Stimulated activated CD8-positive, alpha-beta memory T cell treated with anti-CD3 and anti-CD28 coated beads, Interleukin-12 subunit alpha, Interleukin-12 subunit beta, amount 100 ng/mL, for 1 hour (primary cell): ENCODE measurements around the gene LRIT1.

Experiments used
- DNase-seq: peaks from one replicate; pipeline ENCODE4 v3.0.0-alpha.2; 2020; ENCODE audit warnings: low read depth

LRIT1 gene

DNA sequence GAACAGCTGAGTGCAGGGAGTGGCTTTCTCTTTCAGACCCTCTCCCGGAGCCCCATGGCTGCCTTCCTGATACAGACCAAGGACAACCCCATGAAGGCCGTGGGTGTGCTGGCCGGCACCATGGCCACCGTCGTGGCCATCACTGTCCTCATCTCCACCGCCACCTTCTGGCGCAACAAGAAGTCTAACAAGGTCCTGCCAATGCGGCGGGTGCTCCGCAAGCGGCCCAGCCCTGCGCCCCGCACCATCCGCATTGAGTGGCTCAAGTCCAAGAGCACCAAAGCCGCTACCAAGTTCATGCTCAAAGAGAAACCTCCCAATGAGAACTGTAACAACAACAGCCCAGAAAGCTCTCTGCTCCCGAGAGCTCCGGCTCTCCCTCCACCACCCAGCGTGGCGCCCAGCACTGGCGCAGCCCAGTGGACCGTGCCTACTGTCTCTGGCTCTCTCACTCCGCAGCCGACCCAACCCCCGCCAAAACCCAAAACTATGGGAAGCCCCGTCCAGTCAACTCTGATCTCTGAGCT lies 27.2 kb downstream of the LRIT1 start:
- DNase-seq: no peak

- DNase-seq: no peak
These were observed 28.3 kb downstream of the LRIT1 start for GRCh38 chr10:84213076-84213475.

GRCh38 chr10:84212014-84212413 lies 29.3 kb downstream of the LRIT1 start:
- DNase-seq: no peak

DNA sequence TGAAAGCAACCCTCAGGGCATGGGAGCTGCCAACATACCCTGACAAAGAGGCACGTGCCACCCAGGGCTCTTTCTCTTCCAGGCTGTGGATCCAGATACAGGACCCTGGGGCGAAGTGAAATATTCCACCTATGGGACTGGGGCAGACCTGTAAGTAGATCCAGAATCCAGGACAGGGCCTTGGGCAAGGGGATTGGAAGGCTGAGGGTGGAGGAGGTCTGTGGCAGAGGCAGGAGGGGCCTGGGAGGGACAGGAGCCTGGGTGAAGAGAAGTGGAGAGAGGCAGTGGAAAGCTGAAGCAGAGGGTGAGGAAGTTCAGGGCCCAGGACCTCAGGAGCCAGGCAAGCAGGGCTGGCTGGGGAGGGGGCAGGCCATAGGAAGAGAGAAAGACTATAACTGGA lies 29.8 kb downstream of the LRIT1 start:
- no peak for DNase-seq

DNA sequence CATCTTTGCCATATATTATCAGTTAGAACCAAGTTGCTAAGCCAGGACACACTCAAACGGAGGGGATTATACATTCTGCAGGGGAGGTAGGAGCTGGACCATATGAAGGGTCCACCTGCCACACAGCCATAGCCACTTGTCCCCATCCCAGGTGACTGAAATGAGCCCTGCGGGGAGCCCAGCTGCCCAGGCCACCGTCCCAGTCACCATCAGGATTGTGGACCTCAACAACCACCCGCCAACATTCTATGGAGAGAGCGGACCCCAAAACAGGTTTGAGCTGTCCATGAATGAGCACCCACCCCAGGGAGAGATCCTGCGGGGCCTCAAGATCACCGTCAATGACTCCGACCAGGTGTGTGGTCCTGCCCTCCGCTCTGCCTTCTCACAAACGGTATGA lies 33.3 kb downstream of the LRIT1 start:
- no peak for DNase-seq

- no peak for DNase-seq
These were observed 35.4 kb downstream of the LRIT1 start for GRCh38 chr10:84205853-84206525.

DNA sequence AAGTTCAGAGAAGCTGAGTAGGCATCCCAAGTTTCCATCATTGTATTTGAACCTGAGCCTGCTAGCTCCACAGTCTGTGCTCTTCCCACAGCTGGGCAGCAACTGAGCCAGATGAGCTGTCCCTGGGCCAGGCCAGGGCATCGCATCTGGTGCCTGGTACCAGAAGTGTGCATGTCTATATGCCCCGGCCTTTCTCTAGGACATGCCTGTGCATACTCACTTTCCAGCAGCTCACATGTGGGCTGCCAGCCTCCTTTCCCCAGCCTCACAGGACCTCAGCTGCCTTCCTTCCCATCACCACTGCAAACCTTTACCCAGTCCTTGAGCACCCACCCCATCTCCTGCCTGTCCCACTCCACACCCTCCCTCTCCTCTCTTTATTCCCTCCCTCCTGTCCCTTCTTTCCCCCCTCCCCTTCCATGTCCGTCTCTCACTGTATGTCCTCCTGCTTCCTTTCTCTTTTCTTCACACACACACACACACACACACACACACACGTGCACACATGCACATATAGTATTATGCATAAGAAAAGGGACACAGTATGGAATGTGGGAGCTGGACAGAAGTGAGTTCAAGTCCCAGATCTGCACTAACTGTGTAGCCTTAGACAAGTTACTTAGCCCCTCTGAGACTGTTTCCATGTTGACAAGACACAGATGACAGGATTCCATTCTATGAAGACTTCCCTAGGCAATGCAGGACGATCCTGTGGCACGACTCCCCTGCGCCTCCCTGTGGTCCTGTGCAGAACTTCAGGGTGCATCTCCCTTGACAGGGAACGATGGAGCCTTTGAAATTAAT lies 36.1 kb downstream of the LRIT1 start:
- peak; percentile 33 for DNase-seq

DNA sequence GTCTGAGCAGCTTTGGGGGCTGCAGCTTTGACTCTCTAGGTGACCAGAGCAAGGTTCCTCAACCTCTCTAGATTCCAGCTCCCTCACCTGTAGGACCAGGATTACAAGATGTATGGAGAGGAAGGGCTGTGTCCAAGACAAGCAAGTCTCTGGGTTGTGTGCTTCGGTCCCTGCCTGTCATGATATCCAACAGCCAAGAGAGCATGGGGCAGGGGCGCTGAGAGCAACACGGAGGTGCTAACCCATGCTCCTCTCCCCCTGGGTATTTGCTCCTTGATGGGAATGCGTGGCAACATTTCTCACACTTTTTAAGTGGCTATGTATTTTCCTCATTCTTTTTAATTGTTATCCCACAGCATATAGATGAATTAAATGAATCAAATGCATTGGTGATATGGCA lies 36.7 kb downstream of the LRIT1 start:
- no peak for DNase-seq

DNA sequence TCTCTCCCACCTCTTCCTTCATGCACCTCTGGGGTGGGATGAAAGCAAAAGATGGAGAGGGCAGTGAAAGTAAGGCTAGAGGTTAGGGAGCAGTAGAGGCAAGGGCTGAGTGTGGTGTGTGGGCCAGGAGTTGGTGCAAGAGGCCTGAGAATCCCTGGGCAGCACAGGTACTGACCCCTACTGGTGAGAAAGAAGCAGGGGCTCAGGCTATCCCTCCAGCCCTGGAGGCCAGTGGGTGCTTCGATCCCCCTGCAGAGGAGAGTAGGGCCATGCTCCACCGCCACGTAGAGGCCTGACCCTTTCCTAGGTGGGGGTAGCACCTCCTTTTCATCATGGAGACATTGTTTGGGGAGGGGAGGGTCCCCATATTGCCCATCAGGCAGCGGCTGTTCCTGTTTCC lies 37.2 kb downstream of the LRIT1 start:
- no peak for DNase-seq

DNA sequence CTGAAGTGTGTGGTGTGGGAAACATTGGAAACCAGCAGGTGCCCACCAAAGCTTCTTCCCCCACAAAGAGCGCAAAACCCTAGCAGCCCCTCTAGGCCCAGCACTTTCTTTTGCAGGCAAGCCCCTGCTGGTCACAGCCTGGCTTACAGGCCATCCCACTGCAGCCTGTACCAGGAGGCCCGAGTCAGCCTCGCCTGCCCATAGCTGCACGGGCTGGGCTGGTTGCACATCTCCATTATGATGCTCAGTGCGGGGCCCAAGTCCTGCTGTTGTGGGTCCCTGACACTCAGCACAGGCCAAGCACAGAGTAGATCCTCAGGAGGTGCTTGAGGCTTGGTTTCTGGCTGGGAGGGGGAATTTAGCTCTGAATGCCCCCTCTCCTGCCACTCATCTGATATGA lies 39.0 kb downstream of the LRIT1 start:
- DNase-seq: no peak

- no peak for DNase-seq
These were observed 39.7 kb downstream of the LRIT1 start for GRCh38 chr10:84201682-84202081.

GRCh38 chr10:84201244-84201606 lies 40.1 kb downstream of the LRIT1 start:
- DNase-seq: no peak

DNA sequence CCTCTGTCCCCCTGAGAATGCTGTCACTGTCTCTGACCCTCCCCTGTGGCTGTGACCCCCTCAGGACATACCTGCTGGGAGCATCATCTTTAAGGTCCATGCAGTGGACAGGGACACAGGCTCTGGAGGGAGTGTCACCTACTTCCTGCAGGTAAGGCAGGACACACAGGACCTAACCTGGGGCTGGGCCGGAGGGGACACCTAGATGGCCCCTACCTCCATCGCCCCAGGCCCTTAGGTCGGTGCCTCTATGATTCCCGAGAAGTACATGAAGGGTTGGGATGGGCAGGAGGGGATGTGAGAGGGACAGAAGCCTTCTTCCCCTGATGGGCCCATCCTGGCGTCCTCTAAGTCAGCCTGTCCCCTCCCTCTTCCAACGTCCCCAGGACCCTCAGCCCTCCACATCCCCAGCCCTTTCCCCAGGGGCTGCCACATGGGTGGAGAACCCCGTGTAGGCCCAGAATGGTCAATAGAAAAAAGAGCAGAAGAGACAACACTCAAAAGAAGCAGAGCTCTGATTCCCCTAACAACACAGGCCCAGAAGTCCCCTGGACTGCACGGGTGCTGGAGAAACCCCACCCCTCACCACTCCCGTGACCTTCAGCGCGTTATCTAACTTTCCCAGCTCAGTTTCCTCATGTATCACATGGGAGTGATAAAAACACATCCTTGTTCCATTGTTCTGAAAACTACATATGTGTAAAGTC lies 40.7 kb downstream of the LRIT1 start:
- no peak for DNase-seq

DNA sequence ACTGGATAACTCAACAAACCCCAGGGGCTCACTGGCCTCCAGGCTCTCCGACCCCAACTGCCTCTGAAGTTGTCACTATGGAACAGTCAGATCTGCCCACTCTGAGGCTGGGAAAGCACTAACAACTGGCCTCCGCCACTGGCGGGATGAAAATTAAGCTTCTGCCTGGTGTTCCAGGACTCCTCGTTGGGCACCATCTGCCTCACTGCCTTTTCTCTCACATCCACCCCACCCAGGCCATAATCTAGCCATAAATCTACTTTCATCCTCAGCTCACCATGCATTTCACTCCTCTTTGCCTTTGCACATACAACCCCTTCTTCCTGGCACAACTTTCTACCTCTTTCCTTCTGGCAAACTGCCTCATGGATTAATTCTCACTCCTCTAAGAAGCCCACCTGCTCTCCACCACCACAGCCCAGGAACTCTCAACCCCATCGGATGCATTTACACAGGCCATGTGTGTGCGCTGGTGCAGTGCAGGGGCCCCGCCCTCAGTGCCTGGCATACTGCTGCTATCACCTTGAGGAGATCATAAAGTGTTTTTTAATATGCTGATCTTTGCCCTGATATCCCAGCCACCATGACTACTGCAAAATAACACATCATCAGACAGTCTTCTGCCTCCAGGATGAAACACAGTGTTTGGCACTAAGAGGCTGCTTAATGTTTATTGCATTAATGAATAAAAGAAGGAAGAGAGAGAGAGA lies 43.0 kb downstream of the LRIT1 start:
- no peak for DNase-seq

GRCh38 chr10:84197643-84198042 lies 43.7 kb downstream of the LRIT1 start:
- no peak for DNase-seq

DNA sequence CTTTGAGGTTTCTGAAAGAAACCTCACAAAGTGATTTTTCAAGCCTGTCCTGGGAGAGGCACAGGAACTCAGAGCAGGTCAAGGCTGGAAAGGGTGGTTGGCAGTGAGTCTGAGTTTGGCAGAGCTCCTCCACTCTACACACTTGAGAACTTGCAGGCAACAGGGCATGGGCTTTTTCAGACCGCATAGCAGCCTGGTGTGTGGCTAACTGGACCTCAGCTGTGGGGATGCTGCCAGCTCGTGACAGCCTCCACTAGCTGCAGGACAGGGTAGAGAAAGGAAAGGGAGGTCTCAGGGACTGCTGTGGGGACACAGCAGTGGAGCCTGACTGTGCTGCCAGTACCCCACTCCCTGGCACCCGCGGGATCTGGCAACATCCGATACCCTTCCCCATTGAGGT lies 44.4 kb downstream of the LRIT1 start:
- no peak for DNase-seq

- DNase-seq: no peak
These were observed 45.3 kb downstream of the LRIT1 start for GRCh38 chr10:84196083-84196482.

GRCh38 chr10:84195044-84195830 lies 46.1 kb downstream of the LRIT1 start:
- DNase-seq: no peak

GRCh38 chr10:84194424-84195043 lies 46.8 kb downstream of the LRIT1 start, which contains the start of gene CDHR1:
TSS of gene CDHR1 (plus strand) at chr10:84194537. CDS start at chr10:84194761, 224 bp downstream.
- no peak for DNase-seq

DNA sequence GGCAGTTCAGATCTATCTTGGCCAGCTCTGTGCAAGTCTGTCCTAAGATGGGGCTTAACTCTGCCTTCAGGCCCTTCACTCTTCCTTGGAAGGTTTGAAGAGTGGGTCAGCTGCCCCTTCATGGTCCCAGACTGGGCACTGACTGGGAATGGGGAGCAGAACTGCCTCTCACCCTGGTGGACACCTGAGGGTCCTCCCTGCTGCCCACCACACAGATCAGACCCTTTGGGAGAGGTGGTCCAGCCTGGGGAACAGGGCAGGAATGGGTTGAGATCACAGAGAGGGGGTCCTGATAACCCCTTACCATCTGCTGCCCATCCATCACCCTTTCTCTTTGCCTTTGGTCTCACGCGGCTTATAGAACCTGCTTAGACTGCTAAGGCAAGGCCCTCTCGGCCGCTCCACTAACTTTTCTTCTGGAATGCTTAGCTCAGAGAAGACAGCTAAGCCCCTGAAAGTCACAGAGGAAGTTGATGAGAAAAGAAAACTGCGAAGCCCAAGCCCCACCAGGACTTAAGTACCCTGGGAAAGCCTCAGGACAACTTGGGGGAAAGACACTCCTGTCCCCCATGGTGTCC lies 47.4 kb downstream of the LRIT1 start:
- no peak for DNase-seq

- no peak for DNase-seq
These were observed 48.0 kb downstream of the LRIT1 start for GRCh38 chr10:84193327-84193726.
